C1 segment of cervical spinal cord (tissue), 14 donors: ENCODE data around the gene NRIP3.

Experiments
- DNase-seq, 14 donors: peaks; one replicate each; lab custom pipeline; 2025; lab: John Stamatoyannopoulos, UW

NRIP3 gene

DNA sequence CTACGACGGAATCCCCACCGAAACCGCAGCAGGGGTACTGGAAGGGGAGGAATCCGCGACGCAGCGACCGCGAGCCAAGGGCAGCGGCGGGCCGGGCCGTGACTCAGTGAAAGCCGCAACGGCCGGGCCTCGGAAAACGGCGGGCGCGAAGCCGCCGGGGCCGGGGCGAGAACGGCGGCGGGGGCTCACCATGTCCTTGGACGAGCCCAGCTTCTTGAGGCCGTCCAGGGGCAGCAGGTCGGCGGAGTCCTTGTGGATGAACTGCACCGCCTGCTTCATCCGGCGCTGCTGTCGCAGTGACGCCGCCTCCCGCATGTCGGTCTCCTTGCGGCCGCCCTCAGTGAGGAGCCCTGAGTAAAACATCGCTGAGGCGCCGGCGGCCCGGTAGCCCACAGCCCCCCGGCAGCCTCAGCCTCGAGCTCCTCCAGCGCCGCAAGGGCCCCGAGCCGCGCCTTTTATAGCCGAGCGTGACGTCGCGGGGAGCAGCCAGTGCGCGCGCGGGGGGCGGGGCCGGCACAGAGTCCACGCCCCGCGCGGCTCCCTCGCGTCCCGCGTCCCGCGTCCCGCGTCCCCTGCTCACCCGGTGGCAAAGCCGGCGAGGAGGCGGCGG, at the start of gene NRIP3:
NRIP3 (minus strand) TSS at position 429 of the 610 bp plus-strand sequence; CDS start at position 363, 66 bp downstream.
- peak in 7 of 14 donors; percentile 4 to 73 (median 25) for DNase-seq

DNA sequence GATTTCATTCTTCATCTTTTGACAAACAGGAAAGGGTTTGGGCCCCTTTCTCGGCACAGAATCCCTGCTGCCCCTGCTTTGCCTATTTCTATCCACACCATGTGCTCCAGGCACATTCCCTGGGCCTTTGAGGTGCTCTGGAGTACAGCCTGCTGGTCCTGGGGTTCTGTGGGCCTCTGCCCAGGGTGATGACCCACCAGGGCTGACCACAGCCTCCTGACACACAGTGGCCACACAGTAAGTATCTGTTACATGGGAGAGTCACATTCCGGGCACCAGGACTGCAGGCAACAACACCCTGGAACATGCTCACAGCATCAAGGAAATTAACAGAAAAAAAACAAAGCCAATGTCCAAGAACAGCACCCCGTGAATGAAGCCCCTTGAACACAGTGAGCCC, 48.5 kb upstream of the NRIP3 start:
- no peak for DNase-seq

DNA sequence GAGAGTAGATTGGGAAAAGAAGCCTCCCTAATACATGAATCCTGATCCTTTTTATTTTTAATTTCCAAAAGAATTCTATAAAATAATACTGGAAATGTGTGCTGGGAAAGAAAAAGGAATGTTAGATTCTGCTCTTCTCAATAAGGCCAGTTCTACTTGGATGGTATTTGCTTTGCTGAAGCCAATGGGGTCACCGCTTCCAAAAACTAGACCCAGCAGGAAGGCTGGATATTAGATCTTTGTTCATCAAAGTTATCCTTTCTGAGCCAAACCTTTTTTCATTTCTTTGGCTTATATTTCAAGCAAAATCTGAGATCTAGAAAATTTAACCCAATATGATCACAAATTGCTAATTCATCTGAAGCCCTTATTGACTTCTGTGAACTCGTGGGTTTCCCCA, 46.2 kb upstream of the NRIP3 start:
- no peak for DNase-seq

DNA sequence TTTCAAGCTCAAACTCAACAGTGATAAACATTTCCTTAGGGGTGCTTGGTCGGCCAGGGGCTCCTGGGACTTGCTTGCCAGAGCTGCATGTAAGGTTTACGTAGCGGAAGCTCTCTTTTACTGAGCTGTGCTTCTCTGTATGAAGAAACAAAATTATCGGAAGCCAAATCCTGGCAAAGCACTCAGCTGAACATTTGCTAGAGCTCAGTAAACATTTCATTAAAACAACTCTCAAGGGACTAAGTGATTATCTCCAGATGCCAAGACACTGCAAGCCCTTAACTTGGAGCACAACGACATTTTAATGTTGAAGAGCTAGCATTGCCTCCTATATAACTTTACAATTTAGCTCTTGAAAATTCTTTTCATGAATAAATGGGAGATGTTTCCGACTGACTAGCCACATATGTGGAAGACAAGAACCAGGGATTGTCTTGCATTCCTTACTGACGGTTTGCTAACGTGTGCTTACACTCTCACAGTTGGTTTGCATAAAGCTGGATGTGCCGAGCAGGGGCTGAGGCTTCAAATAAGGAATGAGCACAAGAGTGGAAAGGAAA, 44.2 kb upstream of the NRIP3 start:
- peak in 1 of 14 donors; percentile 39 for DNase-seq

DNA sequence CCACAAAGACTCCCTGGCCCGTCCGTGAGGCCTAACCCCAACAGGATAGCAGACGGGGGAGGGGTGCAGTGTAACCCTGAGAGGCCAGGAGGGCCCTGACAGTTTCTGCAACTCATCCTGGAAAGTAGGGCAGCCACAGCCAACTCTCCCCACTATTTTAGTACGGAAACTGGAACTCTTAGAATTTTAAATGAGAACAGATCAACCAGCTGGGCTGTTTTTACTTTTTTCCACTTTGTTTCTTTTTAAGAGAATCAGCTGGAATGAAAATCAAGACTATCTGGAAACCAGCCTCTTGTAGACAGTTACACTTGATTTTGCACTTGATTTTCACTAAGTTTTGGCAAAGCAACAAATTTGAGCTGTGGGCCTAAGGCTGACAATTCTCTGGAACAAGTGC, 42.7 kb upstream of the NRIP3 start:
- no peak for DNase-seq

DNA sequence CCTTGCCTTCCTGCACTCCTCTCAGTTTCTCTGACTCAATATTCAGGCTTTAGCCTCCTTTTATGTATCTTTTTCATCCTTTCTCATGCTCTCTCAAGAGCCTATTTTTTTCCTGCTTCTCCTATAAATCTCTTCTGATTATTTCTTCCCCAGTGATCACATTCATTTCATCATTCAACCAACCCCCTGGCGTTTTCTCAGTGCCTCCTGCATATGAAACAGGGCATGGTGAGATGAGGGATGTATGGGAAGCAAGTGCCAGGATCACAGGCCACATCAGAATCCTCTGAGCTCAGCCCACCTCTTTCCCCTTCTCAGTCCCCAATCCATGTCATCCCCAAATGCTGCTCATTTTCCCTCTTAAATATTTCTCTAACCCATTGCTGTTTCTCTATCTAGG, 38.7 kb upstream of the NRIP3 start:
- no peak for DNase-seq

DNA sequence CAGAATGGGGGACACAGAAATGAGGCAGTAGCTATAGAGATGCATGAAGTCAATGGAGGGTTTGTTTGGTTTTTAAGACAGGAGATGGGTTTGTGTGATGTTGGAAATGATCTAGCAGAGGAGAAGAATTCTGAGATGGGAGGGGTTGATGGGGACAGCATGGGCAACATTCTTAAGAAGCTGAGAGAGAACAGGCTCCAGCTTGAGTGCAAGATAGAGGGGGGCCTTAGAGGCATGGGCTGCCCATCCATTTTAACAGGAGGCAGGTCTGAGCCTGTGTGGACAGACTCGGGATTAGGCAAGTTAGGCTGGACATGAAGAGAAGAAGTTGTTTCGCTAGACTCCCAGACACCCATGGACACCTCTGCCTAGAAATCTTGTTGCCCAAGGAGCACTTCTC, 37.9 kb upstream of the NRIP3 start:
- DNase-seq = no peak

DNA sequence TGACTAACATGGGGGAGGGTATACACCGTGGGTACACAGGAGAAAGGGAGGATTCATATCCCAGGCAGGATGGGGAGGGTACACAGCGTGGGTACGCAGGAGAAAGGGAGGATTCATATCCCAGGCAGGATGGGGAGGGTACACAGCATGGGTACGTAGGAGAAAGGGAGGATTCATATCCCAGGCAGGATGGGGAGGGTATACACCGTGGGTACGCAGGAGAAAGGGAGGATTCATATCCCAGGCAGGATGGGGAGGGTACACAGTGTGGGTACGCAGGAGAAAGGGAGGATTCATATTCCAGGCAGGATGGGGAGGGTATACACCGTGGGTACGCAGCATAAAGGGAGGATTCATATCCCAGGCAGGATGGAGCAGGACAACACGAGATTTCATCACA, 36.6 kb upstream of the NRIP3 start:
- no peak for DNase-seq

DNA sequence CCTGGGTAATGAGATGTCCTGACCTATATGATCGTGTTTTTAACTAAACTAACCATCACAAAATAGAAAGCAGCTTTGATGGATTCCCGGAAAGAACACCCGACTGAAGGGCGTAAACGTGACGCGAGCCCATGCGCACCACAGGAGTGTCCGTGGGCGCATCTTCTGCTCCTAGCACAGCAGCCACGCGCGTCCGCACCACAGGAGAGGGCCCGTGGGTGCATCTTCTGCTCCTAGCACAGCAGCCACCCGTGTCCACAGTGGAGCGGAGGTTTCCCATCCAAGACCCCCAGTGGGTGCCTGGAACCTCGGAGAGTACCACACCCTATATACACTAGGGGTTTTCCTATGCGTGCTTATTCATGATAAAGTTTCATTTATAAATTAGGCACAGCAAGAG, 36.1 kb upstream of the NRIP3 start:
- no peak for DNase-seq

DNA sequence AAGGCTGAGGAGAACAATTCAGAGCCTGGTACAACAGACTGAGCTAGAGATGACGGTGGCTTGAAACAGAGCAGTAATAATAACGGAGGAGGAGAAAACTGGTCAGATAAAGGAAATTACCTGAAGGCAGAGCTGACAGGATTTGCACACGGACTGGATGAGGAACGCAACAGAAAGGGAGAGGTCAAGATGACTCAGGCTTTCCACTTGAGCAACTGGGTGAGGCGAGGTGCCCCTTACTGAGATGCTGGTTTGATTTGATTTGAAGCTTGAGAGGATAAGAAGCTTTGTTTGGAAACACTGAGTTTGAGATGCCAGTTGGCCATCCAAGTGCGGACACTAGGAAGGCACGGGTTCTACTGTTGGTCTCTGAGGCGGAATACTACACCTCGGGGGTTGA, 35.4 kb upstream of the NRIP3 start:
- DNase-seq = no peak

DNA sequence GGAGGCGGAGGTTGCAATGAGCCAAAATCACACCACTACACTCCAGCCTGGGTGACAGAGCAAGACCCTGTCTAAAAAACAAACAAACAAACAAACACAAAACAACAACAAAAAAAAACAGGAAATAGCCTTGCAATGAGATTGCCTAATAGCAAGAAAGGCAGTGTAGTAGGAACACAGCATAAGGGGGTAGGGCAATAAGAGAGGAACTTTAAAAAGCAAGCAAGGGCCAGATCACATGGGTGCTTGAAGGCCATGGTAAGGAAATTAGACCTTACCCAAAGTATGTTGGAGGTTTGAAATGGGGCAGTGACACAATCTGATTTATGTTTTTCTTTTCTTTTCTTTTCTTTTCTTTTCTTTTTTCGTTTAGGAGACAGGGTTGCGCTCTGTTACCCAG, 34.7 kb upstream of the NRIP3 start:
- DNase-seq = no peak

DNA sequence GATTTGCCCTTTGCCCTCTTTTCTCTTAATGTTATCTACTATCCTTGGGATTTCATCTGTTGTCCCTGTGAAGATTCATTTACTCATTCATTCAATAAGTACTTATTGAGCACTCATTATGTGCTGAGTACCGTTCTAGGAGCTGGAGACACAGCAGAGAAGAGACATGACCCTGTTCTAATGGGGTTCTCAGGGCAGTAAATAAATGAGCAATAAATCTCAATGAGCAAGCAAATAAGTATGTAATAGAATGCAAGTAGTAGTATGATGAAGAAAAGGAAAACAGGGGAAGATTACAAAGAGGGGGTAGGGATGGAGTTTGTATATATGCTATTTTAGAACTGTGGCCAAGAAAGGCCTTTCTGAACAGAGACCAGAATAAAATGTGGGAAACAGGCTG, 34.2 kb upstream of the NRIP3 start:
- DNase-seq = no peak

DNA sequence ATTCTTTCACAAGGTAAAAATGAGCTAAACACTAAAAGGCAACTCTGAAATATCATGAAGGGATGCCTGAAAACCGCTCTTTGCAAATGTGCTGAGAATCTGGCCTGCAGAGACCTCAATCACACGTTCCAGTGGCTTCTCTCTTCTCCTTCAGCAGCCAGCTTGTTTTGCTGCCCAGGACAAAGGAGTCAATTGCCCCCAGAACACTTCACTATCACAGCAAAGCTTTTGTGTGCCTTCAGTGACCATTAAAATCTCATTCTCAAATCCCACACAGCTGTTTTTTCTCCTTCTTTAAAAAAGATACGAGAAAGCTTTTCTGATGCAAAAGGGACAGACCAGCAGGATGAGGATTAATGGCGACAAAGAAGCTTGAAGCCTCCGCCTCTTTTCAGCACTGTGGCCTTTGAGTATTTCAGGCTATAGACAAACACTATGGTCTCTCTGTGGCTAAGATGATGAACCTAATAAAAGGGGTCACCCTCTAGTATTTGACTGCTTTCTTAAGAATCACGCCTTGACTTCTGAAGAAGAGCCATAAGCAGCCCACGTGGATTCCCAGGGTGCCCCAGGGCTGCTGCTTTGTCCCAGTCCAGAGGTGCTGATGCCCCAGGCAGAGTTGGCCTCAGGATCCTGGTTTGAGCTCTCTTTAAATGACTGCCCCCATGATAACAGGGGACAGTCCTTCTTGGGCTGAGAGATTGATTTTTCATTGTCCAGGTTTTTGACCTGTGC, 33.4 kb upstream of the NRIP3 start:
- no peak for DNase-seq

DNA sequence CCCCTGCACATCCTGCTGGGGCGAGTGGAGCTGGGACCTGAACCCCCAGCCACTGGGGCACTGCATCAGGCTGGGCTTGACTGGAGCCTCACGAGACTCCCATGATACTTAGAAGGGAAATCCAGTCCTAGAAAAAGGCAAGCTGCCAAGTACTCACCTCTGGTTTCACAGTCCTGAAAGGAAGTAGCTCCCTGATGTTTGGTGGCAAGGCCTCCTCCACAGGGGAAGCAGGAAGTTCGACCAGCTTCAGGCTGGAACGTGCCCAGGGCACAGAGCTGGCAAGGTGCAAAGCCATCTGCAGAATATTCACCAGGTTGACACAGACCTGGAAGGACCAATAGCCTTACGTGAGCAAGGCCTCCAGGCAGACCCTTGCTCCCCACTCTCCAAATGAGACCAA, 26.8 kb upstream of the NRIP3 start:
- peak in 1 of 14 donors; percentile 37 for DNase-seq

DNA sequence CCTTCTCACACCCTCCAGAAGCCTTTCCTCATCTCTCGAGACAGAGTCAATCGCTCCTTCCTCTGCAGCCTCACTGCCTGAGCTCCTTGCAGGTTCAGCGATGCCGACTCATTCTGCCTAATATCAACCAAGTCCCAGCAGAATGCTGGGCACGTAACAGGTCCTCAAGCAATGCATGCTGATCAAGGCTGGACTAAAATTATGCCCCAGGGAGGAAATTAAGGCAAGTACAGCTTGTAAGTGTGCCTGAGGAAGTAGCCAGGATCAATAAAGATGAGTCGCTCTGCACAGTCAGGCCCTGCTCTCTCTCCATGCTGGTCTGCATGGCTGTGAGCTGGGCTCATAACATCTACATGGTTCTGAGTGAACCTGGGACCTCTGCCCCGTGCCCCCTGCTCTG, 25.6 kb upstream of the NRIP3 start:
- no peak for DNase-seq

DNA sequence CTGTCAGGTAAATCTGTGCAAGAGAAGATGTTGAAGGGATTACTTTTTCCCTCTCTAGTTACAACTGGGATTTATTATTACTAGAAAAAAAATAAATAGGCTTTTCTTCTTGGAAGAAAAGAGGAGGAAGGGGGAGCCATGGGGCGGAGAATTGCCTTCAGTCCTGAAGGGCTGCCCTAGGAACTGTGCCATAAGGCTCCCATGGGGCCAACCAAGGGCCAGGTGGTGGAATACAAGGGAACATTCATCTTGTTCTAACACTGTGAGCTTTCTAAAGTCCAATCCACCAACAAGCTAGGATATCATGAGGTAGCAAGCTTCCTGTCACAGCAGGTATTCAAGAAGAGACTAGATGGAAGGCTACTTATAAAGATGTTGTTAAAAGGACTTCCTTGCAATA, 24.8 kb upstream of the NRIP3 start:
- DNase-seq = peak in 1 of 14 donors; percentile 29

DNA sequence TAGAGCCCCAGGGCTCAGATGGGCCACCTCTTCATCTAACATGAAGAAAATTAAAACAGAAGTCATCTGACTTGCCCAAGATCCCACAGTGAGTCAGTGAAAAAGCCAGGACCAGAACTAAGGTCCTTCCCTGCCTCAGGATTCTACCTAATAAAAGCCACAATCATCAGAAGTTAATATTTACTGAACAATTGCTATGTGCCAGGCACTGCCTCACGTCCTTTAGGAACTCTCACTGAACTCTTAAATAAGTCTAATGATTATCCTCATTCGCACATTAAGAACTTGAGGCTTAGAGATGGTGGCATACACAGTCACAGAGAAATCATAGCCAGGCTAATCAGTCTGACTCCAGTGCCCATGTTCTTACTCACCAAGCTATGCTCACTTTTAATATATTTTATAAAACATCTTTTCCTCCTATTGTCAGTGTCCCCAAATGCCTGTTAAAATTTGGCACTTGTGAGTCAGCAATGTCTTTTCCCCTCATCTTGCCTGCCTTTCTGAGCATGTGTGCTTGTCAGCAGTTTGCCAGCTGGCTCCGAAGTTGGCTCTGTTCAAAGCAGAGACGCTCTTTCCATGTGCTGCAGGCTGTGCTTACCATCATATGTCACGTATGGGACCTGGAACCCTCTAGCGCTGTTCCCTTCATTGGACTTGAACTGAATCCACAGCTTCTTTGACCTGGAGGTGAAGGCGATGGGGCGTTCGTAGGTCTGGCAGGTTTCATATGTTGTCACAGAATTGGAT, 21.5 kb upstream of the NRIP3 start:
- peak in 1 of 14 donors; percentile 86 for DNase-seq

DNA sequence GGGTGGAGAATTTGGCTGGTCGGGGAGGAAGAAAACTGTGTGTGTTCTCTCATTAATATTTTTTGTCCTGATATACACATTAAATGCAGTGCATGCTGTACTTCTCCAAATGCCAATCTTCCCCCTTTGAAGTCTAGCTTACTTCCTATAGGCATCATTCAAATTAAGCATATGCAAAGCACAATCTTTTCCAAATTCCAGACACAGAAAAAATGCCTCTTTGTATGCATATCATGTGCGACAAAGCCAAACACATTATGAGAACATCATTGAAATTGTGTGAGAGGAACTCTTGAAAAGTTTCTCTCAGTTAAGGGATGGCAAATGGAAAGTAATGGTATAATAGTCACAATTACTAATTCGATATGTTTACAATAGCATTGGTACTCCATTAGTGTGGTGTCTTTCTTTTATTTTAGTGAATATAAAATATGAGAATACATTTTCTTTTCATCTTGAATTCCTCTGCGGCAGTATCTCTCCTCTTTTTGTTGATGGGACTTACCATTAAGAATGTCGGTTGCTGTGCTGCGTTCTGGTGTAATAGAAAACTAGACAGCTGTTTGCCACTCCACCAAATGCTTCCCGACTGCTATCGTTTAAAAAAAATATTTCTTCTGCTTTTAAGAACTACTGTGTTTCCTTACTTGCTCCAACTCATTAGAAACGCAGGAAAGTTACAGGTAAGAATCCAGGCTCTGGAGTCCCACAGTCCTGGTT, 19.3 kb upstream of the NRIP3 start:
- no peak for DNase-seq

DNA sequence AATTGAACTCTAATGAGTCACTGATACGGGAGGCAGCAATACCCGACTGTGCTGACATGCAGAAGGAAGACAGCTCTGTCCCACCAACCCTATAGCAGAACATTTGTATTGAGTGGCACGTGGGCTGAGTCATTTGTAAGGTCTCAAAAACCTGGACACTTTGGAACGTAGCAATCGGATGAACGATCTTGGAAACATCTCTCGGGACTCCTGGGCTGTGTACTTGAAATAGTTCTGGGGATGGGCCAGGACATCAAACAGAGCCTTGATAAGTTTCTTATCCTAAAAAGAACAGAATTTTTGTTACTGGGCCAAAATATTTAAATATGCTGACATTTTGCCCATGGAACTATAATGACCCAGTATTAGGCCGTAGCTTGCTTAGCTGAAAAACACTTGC, 17.1 kb upstream of the NRIP3 start:
- peak in 1 of 14 donors; percentile 2 for DNase-seq

DNA sequence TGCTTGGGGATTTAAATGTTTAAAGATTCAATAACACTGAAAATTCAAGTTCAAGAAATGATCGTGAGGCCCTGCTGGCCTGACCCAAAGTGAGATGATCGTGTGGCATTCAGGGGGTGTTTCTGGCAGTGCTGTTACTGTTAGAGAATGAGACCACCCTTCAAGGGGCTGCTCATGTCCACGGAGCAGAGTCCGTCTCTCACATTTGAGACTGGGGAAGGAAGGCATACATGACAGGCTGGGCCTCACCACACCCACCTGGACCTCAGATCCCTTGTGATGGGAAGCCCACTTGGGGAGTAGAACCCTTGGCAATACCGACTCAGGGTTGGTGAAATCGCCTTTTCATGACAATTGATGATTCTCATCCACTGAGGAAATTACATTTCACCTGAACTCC, 16.1 kb upstream of the NRIP3 start:
- no peak for DNase-seq

DNA sequence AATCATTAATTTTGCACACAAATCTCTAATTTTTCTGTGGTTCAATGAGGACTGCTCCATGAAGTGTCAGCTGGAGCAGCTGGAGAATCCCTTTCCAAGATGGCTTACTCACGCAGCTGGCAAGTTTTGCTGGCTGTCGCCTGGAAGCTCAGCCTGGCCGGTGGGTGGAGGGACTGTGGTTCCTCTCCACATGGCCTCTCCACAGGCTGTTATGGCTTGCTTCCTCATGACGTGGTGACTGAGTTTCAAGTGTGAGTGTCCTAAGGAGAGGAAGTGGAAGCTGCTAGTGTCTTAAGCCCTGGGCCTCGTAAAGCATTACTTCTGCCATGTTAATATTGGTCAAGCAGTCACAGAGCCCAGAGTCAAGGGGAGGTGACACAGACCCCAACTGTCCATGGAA, 14.0 kb upstream of the NRIP3 start:
- DNase-seq = peak in 8 of 14 donors; percentile 6 to 39 (median 21)
